ENCODE data around the gene MIS18BP1. TPM values are rescaled to one million over a fixed set of nuclear protein-coding genes. Genes with fewer than 3 reads are reported as not detected.

The MIS18BP1 gene
- total RNA-seq, 2 donors from 2014 or later: 8.0 to 18.8 TPM

- WGBS, 2 donors: 85 to 93% methylated on average over 3 of the region's 3 CpGs
- ATAC-seq: no peak
- no peaks in the 10 kb centered on the region for H3K9me3 ChIP-seq
- no peaks in the 10 kb centered on the region for H3K27me3 ChIP-seq
- TF ChIP-seq CTCF (IDR thresholded peaks at IDR 0.05): no peak
- TF ChIP-seq POLR2A (IDR thresholded peaks at IDR 0.05): no peak
- H3K36me3 ChIP-seq (replicated peaks in 1 of 2; ENCODE audit: insufficient read depth in 1 of 2, low read depth in 2 of 2): no peaks in the 10 kb centered on the region
- no peak overlapping the region for H3K27ac ChIP-seq
- H3K4me1 ChIP-seq: no peaks in the 10 kb centered on the region
- no peak for DNase-seq
- intact Hi-C loops (cut with DNase I): no loop called here
- no peak overlapping the region for H3K4me3 ChIP-seq
Measured at GRCh38 chr14:45198551-45198950, 54.5 kb downstream of the MIS18BP1 start.

- intact Hi-C loops (cut with DNase I): no loop called here
- no peaks in the 10 kb centered on the region for H3K36me3 ChIP-seq (replicated peaks in 1 of 2; ENCODE audit: insufficient read depth in 1 of 2, low read depth in 2 of 2)
- no peak for TF ChIP-seq POLR2A (IDR thresholded peaks at IDR 0.05)
- no peak for TF ChIP-seq CTCF (IDR thresholded peaks at IDR 0.05)
- WGBS, 2 donors: 79 to 80% methylated on average over 4 of the region's 4 CpGs
- H3K27ac ChIP-seq: no peak overlapping the region
- H3K27me3 ChIP-seq: no peaks in the 10 kb centered on the region
- ATAC-seq (no peak), DNase-seq (no peak)
- no peak overlapping the region for H3K4me3 ChIP-seq
- H3K4me1 ChIP-seq: no peaks in the 10 kb centered on the region
- H3K9me3 ChIP-seq: no peaks in the 10 kb centered on the region
Measured at GRCh38 chr14:45194964-45195363, 58.0 kb downstream of the MIS18BP1 start.

DNA sequence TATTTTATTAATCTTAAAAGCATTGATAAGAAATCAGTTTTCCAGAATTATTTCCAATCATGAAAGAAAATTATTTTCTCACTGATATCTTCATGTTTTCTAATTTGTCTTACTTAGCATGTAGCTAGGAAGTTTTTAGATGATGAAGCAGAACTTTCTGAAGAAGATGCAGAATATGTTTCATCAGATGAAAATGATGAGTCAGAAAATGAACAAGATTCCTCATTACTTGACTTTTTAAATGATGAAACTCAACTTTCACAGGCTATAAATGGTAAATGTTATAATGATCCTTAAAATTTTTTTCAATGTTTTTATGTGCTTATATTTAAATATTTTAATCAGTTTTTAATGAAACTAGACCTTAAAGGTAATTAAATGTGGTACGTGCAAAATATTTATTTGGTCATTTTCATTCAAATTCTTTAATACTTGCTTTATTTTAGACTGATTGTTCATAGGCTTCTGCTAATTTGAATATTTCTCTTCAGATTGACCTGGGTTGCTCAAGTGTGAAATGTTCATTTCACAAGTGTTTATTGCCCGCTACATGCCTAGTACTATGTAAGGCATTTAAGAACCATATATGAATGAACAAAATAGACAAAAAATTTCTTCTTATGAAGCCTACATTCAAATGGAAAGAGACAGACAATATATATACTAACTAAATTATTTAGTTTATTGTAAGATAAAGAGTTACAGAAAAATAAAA, 67.7 kb downstream of the MIS18BP1 start:
- H3K4me3 ChIP-seq: no peak overlapping the region
- H3K36me3 ChIP-seq (replicated peaks in 1 of 2; ENCODE audit: insufficient read depth in 1 of 2, low read depth in 2 of 2): peaks cover 0 to 3% of the 10 kb centered on the region in 2 donors
- intact Hi-C loops (cut with DNase I): no loop called here
- DNase-seq: no peak
- no peak for ATAC-seq
- H3K9me3 ChIP-seq: no peaks in the 10 kb centered on the region
- WGBS, 2 donors: 97 to 98% methylated on average over 2 of the region's 2 CpGs
- no peak overlapping the region for H3K27ac ChIP-seq
- TF ChIP-seq POLR2A (IDR thresholded peaks at IDR 0.05): no peak
- TF ChIP-seq CTCF (IDR thresholded peaks at IDR 0.05): no peak
- H3K4me1 ChIP-seq: no peaks in the 10 kb centered on the region
- H3K27me3 ChIP-seq: no peaks in the 10 kb centered on the region

DNA sequence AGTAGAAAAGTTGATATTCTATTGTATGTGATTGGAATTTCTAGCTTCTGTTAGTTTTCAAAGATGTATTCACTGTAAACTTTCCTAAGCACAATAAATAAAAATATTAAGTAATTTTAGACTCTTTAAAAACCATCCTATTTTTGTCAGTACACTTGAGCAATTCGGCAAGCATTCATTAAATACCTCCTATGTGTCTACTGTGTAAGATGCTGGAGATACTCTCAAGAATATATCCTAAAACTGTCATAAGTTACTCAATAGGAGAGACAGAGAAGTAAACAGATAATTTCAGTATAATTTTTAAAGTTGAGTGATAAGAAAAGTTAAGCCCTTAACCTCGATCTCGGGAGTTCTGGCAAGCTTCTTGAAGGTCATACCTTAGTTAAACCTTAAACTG, 71.2 kb downstream of the MIS18BP1 start:
- 34 to 36% methylated on average over 3 of the region's 3 CpGs for WGBS, 2 donors
- H3K27ac ChIP-seq: no peak overlapping the region
- no peak for ATAC-seq
- H3K4me1 ChIP-seq: no peaks in the 10 kb centered on the region
- TF ChIP-seq CTCF (IDR thresholded peaks at IDR 0.05) (no peak), POLR2A (IDR thresholded peaks at IDR 0.05) (no peak)
- no peaks in the 10 kb centered on the region for H3K27me3 ChIP-seq
- no peak for DNase-seq
- no peak overlapping the region for H3K4me3 ChIP-seq
- intact Hi-C loops (cut with DNase I): no loop called here
- no peaks in the 10 kb centered on the region for H3K36me3 ChIP-seq (replicated peaks in 1 of 2; ENCODE audit: insufficient read depth in 1 of 2, low read depth in 2 of 2)
- H3K9me3 ChIP-seq: no peaks in the 10 kb centered on the region

- ATAC-seq (no peak), DNase-seq (no peak)
- Histone ChIP-seq H3K27ac (no peak overlapping the region), H3K4me1 (no peaks in the 10 kb centered on the region), H3K9me3 (no peaks in the 10 kb centered on the region), H3K4me3 (no peak overlapping the region), H3K36me3 (replicated peaks in 1 of 2; ENCODE audit: insufficient read depth in 1 of 2, low read depth in 2 of 2) (no peaks in the 10 kb centered on the region), H3K27me3 (no peaks in the 10 kb centered on the region)
- TF ChIP-seq POLR2A (IDR thresholded peaks at IDR 0.05) (no peak), CTCF (IDR thresholded peaks at IDR 0.05) (no peak)
- 93% methylated on average over 5 of the region's 5 CpGs for WGBS, 2 donors
- intact Hi-C loops (cut with DNase I): no loop called here
Measured at GRCh38 chr14:45181329-45181728, 71.7 kb downstream of the MIS18BP1 start.

Measured in body of pancreas (tissue), 4 donors.